NCI-H1105 (cell line): ENCODE results near the gene PRPF6.

Experiments
- DNase-seq: peaks from one replicate; lab custom pipeline; 2025; lab: John Stamatoyannopoulos, UW

PRPF6 gene

GRCh38 chr20:64077541-64077875 lies 96.6 kb downstream of the PRPF6 start:
- no peak for DNase-seq

- no peak for DNase-seq
Measured at GRCh38 chr20:64077876-64078551, 97.1 kb downstream of the PRPF6 start.

DNA sequence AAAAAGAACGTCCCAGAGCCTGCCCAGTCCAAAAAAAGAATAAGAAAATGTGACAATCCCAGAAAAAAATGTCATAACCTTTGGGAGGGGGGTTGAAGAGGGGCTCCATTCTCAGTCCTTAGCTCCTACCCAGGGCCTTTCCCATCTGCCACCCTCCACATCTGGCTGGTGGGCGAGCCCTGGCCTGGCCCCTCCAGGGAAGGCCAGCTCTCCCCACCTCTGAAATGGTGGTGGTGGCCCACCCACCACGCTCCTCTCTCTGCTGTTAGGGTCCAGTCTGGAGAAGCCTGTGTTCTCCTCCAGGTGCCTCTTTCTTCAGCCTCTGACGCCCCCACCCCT lies 98.0 kb downstream of the PRPF6 start:
- DNase-seq = no peak

GRCh38 chr20:64079273-64080012 lies 98.5 kb downstream of the PRPF6 start, which contains the start of gene RGS19:
Gene RGS19 (minus strand): TSS chr20:64079518. CDS start chr20:64076886, 2,632 bp downstream.
- peak; percentile 38 for DNase-seq

DNA sequence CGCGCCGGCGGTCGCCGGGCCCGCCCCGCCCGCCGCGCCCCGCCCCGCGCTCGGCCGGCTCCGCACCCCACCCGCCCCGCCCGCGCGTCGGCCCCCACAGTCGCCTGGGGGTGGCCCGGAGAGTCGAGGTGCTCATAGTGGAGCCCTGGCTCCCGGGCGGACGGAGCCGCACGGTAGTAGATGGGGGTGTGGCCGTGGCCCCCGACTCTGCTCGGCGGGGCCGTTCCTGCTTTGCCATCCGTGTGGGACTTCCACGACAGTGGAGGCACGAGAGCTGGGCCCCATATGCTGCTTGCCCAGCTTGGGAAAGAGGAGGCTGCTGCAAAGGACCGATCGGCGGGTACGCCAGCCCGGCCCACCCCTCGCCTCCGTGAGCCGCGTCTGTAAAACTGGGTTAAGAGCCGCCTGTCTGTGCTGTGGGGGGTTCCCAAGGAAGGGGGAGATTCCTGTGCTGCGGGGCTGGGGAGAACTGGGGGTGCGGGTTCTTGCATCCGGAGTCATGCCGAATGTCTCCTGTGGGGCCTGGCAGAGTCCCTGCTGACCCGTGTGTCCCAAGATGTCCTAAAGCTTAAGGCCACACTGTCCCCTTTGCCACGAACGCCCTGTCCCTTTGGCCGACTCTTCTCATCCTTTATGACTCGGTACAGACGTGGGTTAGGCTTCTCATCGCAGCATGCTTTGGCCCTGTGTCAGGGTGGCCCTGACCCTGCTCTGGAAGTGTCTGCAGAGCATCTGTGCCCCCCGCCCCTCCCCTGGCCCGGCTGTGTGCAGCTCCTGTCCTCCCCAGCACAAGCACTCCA lies 99.3 kb downstream of the PRPF6 start, which contains the start of gene OPRL1:
Gene OPRL1, plus strand, starts transcription at position 70 of the 800 bp plus-strand sequence. CDS start 12,639 bp downstream, outside the sequence.
- no peak for DNase-seq

GRCh38 chr20:64080813-64081623 lies 100.1 kb downstream of the PRPF6 start:
- no peak for DNase-seq

DNA sequence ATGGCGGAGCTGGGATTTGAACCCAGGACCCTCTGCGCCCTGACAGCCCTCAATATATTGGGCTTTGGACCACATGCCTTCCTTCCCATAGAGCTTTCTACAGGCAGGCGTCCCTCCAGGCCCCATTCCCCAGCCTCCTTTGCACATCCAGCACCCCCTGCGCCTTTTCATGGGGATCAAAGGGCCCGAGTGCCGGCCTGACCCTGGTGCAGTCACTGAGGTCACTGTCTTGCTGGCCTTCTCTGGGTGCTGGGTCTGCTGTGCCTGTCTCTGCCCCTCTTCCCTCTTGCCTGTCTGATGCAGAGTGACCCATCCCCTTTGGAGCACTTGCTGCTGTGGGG lies 100.7 kb downstream of the PRPF6 start:
- DNase-seq = no peak

- DNase-seq = no peak
Measured at GRCh38 chr20:64082126-64082731, 101.3 kb downstream of the PRPF6 start.
